Fibroblast of lung (primary cell): ENCODE measurements around the gene CCNC.

ENCODE experiments used
- CTCF ChIP-seq, 2 donors: IDR thresholded peaks in 1 of 2; conservative IDR thresholded peaks in 1 of 2; 1 replicate in 1 of 2; 2 replicates in 1 of 2; pipeline ENCODE4 v1.5.1; 2011 to 2012; ENCODE audit warnings: low read length in 2 of 2, control low read depth in 1 of 2, inconsistent platforms in 1 of 2, low read depth in 1 of 2, mild to moderate bottlenecking in 1 of 2
- EZH2 ChIP-seq: IDR thresholded peaks from 2 replicates; pipeline ENCODE4 v1.5.1; 2012; ENCODE audit warnings: low read length, control low read depth, mild to moderate bottlenecking; ENCODE audit errors: missing control alignments

GRCh38 chr6:99521633-99522151, 46.8 kb downstream of the CCNC start:
- TF ChIP-seq CTCF (conservative IDR thresholded peaks at IDR 0.05 in 1 of 2, IDR thresholded peaks at IDR 0.05 in 1 of 2; ENCODE audit: low read depth in 1 of 2, low read length in 2 of 2), result no peak
- TF ChIP-seq EZH2, result no peak
